SK-N-SH (cell line): ENCODE data around the gene KLF12. TPM values are rescaled to one million over a fixed set of nuclear protein-coding genes. Genes with fewer than 3 reads are reported as not detected.

Experiments used
- CTCF ChIA-PET: fragments of 300-600, 350-600 bp; formaldehyde crosslinking; extraction: SDS; loops from one replicate; lab custom pipeline; 2021; lab: Yijun Ruan, JAX
- POLR2A ChIA-PET: fragments of 350-600 bp; sonication (Branson Sonifier 250); formaldehyde crosslinking; extraction: SDS; loops from one replicate; lab custom pipeline; 2020; ENCODE audit warnings: antibody characterized with exemption, inconsistent platforms; lab: Yijun Ruan, JAX
- DNase-seq: peaks from one replicate; pipeline ENCODE4 v3.0.0; 2012
- H2AFZ ChIP-seq: fragments of 200-600 bp; sonication (generic); 2 replicates; pipeline ENCODE4 v1.8.1; 2016; ENCODE audit warnings: antibody characterized with exemption, mild to moderate bottlenecking, low read depth
- H3F3A ChIP-seq: fragments of 200-600 bp; sonication (generic); replicated peaks from 2 replicates; pipeline ENCODE3; 2016; ENCODE audit warnings: antibody characterized with exemption, mild to moderate bottlenecking; ENCODE audit not compliant: insufficient read depth
- H3K27ac ChIP-seq, 2 experiments: fragments of 200-500 bp in 1 of 2; fragments of 200-600 bp in 1 of 2; sonication (Bioruptor generic) in 1 of 2; sonication (generic), shearing (Covaris generic) in 1 of 2; 2 replicates each; pipeline versions ENCODE4 v1.5.1 to v1.6.1; 2014 to 2016; ENCODE audit warnings: low read depth in 2 of 2, inconsistent platforms in 1 of 2, low read length in 1 of 2, mild to moderate bottlenecking in 1 of 2, mixed read lengths in 1 of 2
- H3K27me3 ChIP-seq: fragments of 200-600 bp; sonication (generic), shearing (Covaris generic); 2 replicates; pipeline ENCODE4 v1.6.1; 2016; ENCODE audit warnings: mixed run types; ENCODE audit not compliant: insufficient read depth
- H3K36me3 ChIP-seq, 2 experiments: fragments of 200-500 bp in 1 of 2; fragments of 200-600 bp in 1 of 2; sonication (Bioruptor generic) in 1 of 2; sonication (generic) in 1 of 2; replicated peaks in 1 of 2; 2 replicates each; pipeline versions ENCODE3 to v1.5.1; 2014 to 2016; ENCODE audit warnings: low read length in 1 of 2, mild to moderate bottlenecking in 1 of 2; ENCODE audit not compliant: insufficient read depth in 2 of 2, control insufficient read depth in 1 of 2
- H3K4me1 ChIP-seq, 2 experiments: fragments of 200-500 bp in 1 of 2; fragments of 200-600 bp in 1 of 2; sonication (Bioruptor generic) in 1 of 2; sonication (generic), shearing (Covaris generic) in 1 of 2; 2 replicates each; pipeline versions ENCODE4 v1.5.1 to v1.6.1; 2014 to 2016; ENCODE audit warnings: low read depth in 1 of 2, low read length in 1 of 2, mixed run types in 1 of 2; ENCODE audit not compliant: insufficient read depth in 2 of 2, control insufficient read depth in 1 of 2
- H3K4me2 ChIP-seq: fragments of 200-600 bp; sonication (generic), shearing (Covaris generic); 2 replicates; pipeline ENCODE4 v1.6.1; 2017; ENCODE audit warnings: mixed run types
- H3K4me3 ChIP-seq, 2 experiments: fragments of 200-500 bp in 1 of 2; fragments of 200-600 bp in 1 of 2; sonication (Bioruptor generic) in 1 of 2; sonication (generic), shearing (Covaris generic) in 1 of 2; 2 replicates each; pipeline versions ENCODE4 v1.5.1 to v1.8.1; 2014 to 2016; ENCODE audit warnings: low read depth in 2 of 2, inconsistent platforms in 1 of 2, low read length in 1 of 2, mild to moderate bottlenecking in 1 of 2, mixed read lengths in 1 of 2, moderate library complexity in 1 of 2
- H3K79me2 ChIP-seq: fragments of 200-600 bp; sonication (generic); 2 replicates; pipeline ENCODE4 v1.8.1; 2017; ENCODE audit warnings: mild to moderate bottlenecking; ENCODE audit not compliant: insufficient read depth
- H3K9ac ChIP-seq: fragments of 200-600 bp; sonication (generic); 2 replicates; pipeline ENCODE4 v1.6.1; 2017; ENCODE audit warnings: mixed run types
- H3K9me2 ChIP-seq: fragments of 200-600 bp; sonication (generic); 2 replicates; pipeline ENCODE4 v1.6.1; 2017; ENCODE audit warnings: mixed run types
- H3K9me3 ChIP-seq: fragments of 200-600 bp; sonication (generic); 2 replicates; pipeline ENCODE4 v1.6.1; 2017; ENCODE audit warnings: mixed run types, mild to moderate bottlenecking, moderate library complexity
- H4K20me1 ChIP-seq: fragments of 200-600 bp; sonication (generic); 2 replicates; pipeline ENCODE4 v1.6.1; 2017; ENCODE audit warnings: mild to moderate bottlenecking, mixed run types; ENCODE audit not compliant: insufficient read depth
- EP300 ChIP-seq, 2 experiments: IDR thresholded peaks; 2 replicates each; pipeline versions ENCODE4 v1.4.0 to v1.6.1; 2012; ENCODE audit warnings: borderline replicate concordance in 1 of 2, low read depth in 1 of 2, low read length in 1 of 2
- EZH2phosphoT487 ChIP-seq: fragments of 200-600 bp; sonication (generic); IDR thresholded peaks from 2 replicates; pipeline ENCODE4 v1.6.1; 2017; ENCODE audit warnings: low read depth, mixed run types, mild to moderate bottlenecking, antibody characterized with exemption, moderate library complexity, borderline replicate concordance
- FOSL2 ChIP-seq: IDR thresholded peaks from 2 replicates; pipeline ENCODE4 v1.4.0; 2012; ENCODE audit warnings: low read depth, mild to moderate bottlenecking, moderate library complexity, borderline replicate concordance
- FOXJ3 ChIP-seq: sonication (generic); formaldehyde crosslinking; IDR thresholded peaks from 2 replicates; pipeline ENCODE4 v1.5.1; 2020; ENCODE audit warnings: mild to moderate bottlenecking, missing genetic modification reagents
- IRF3 ChIP-seq: fragments of 150-350 bp; IDR thresholded peaks from 2 replicates; pipeline ENCODE4 v1.6.1; 2016; ENCODE audit warnings: mild to moderate bottlenecking, low read depth, low read length
- MAX ChIP-seq: IDR thresholded peaks from 2 replicates; pipeline ENCODE4 v1.4.0; 2012; ENCODE audit warnings: low read depth
- MXI1 ChIP-seq: IDR thresholded peaks from 2 replicates; pipeline ENCODE4 v1.6.1; 2012; ENCODE audit warnings: mild to moderate bottlenecking, low read depth, low read length, improper control_type of control experiment
- NRF1 ChIP-seq: IDR thresholded peaks from 2 replicates; pipeline ENCODE4 v1.6.1; 2012; ENCODE audit warnings: low read depth, mild to moderate bottlenecking, low read length
- RAD21 ChIP-seq: IDR thresholded peaks from 2 replicates; pipeline ENCODE4 v1.6.1; 2012; ENCODE audit warnings: mild to moderate bottlenecking, low read length
- RXRA ChIP-seq: IDR thresholded peaks from 2 replicates; pipeline ENCODE4 v1.4.0; 2012; ENCODE audit warnings: low read depth, mild to moderate bottlenecking, borderline replicate concordance
- SIN3A ChIP-seq: IDR thresholded peaks from 2 replicates; pipeline ENCODE4 v1.6.1; 2012; ENCODE audit warnings: low read depth, mild to moderate bottlenecking, low read length, moderate library complexity, borderline replicate concordance
- TAF1 ChIP-seq: IDR thresholded peaks from 2 replicates; pipeline ENCODE4 v1.6.1; 2012; ENCODE audit warnings: low read depth, mild to moderate bottlenecking, low read length, moderate library complexity, borderline replicate concordance
- TCF12 ChIP-seq: IDR thresholded peaks from 2 replicates; pipeline ENCODE4 v1.4.0; 2012
- YY1 ChIP-seq: IDR thresholded peaks from 2 replicates; pipeline ENCODE4 v1.4.0; 2012; ENCODE audit warnings: low read depth, mild to moderate bottlenecking
- ZBTB33 ChIP-seq: IDR thresholded peaks from 2 replicates; pipeline ENCODE4 v1.4.0; 2012; ENCODE audit warnings: low read depth, borderline replicate concordance
- WGBS: methylation state at CpG from one replicate; pipeline ENCODE4 v1.1.6; 2017; ENCODE audit warnings: low lambda C conversion rate; 5-methylcytosine and 5-hydroxymethylcytosine counted together
- polyA plus RNA-seq, 3 experiments: library from polyadenylated mRNA; depleted of rRNA; stranded (reverse); fragments of >200 nt; gene quantifications; 2 replicates each; pipeline ENCODE4 v1.2.3, GENCODE V29; 2012
- TF ChIP-seq, protein P1 (sequence below): fragments of 150-350 bp; IDR thresholded peaks from 2 replicates; pipeline ENCODE4 v1.6.1; 2017; ENCODE audit warnings: antibody characterized with exemption, low read length, low read depth, borderline replicate concordance
- TF ChIP-seq, protein P2 (sequence below): fragments of 200-600 bp; sonication (generic); IDR thresholded peaks from 2 replicates; pipeline ENCODE4 v1.6.1; 2017; ENCODE audit warnings: antibody characterized with exemption, mild to moderate bottlenecking, moderate library complexity

KLF12 gene
- polyA plus RNA-seq, 1 of the 3 experiments (the other 2 are of a cell fraction): 2.4 TPM

- Histone ChIP-seq H3K4me2 (peak overlapping the region; percentile 92), H3K9me3 (no peaks in the 10 kb centered on the region), H3K36me3 (no peaks in the 10 kb centered on the region), H3K9ac (peak overlapping the region; percentile 98), H3K79me2 (peaks cover 26% of the 10 kb centered on the region), H3K4me1 (peaks cover 3 to 9% of the 10 kb centered on the region in 2 experiments; a peak in 3 of 4 replicates), H3K27me3 (no peaks in the 10 kb centered on the region), H4K20me1 (no peaks in the 10 kb centered on the region), H3K27ac (peak overlapping the region; percentile 92 to 98), H3K4me3 (peak overlapping the region; percentile 84 to 88), H3F3A (peaks cover 17% of the 10 kb centered on the region)
- POLR2A ChIA-PET: interaction anchor here (0.6 to 2.2 kb wide), 4 partner anchors 151 to 482 kb away, joined by 3 to 19 read pairs (median 6); no protein-coding TSS in a partner anchor
- 11% methylated on average over 17 of the region's 27 CpGs for WGBS
- peak; percentile 58 for DNase-seq
- CTCF ChIA-PET: interaction anchor here (4.4 kb wide), 1 partner anchor 151 kb away, joined by 37 read pairs; no protein-coding TSS in a partner anchor
- TF ChIP-seq, protein P1, sequence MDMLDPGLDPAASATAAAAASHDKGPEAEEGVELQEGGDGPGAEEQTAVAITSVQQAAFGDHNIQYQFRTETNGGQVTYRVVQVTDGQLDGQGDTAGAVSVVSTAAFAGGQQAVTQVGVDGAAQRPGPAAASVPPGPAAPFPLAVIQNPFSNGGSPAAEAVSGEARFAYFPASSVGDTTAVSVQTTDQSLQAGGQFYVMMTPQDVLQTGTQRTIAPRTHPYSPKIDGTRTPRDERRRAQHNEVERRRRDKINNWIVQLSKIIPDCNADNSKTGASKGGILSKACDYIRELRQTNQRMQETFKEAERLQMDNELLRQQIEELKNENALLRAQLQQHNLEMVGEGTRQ: no peak
- peak; percentile 13; the same call in 1 of the 2 replicates for TF ChIP-seq RAD21
- TF ChIP-seq, protein P2, sequence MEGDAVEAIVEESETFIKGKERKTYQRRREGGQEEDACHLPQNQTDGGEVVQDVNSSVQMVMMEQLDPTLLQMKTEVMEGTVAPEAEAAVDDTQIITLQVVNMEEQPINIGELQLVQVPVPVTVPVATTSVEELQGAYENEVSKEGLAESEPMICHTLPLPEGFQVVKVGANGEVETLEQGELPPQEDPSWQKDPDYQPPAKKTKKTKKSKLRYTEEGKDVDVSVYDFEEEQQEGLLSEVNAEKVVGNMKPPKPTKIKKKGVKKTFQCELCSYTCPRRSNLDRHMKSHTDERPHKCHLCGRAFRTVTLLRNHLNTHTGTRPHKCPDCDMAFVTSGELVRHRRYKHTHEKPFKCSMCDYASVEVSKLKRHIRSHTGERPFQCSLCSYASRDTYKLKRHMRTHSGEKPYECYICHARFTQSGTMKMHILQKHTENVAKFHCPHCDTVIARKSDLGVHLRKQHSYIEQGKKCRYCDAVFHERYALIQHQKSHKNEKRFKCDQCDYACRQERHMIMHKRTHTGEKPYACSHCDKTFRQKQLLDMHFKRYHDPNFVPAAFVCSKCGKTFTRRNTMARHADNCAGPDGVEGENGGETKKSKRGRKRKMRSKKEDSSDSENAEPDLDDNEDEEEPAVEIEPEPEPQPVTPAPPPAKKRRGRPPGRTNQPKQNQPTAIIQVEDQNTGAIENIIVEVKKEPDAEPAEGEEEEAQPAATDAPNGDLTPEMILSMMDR: peak; percentile 20
- TF ChIP-seq, all 33 proteins: peak for 2
- Histone ChIP-seq H2AFZ (peak overlapping the region; percentile 86), H3K9me2 (no peaks in the 10 kb centered on the region; the same call in 1 of the 2 replicates)
These were observed 2.0 kb upstream of the KLF12 start for GRCh38 chr13:74136084-74136658.

DNA sequence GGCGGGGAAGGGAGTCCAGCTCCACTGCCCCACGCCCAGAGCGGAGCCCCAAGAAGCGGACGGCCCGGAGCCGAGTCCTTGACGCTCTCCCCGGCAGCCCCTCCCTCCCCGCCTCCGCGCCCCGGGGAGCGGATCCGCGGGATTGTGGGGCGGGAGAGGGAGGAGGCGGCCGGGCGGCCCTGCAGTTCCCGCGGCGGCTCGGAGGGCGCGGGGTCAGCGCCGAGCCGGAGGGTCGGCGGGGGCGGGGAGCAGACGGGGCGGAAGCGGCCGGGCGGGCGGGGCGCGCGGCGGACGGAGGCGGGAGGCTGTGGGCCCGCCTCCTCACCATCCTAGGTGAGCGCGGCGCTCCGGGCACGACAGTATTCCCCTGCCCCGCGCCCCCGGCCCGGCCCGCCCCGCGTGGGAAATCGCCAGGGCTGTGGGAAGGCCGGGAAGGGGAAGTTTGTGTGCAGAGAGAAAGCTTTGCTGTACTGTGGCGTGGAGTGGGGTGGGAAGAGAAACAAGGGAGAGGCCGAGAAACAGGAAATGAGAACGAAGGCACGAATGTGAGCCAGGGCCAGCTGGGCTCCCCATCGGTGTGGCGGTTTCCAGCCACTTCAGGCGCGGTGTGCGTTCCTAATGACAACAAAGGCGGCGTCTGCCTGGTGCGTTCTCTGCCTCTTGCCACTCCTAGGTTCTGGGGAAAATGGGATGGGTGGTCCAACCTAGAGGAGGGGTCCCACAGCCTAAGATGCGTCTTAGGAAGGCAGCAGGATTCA lies 1.3 kb upstream of the KLF12 start:
- no peaks in the 10 kb centered on the region for H3K27me3 ChIP-seq
- peak overlapping the region; percentile 92 to 98 for H3K27ac ChIP-seq
- H3K79me2 ChIP-seq: peaks cover 33% of the 10 kb centered on the region
- peak overlapping the region; percentile 86 for H2AFZ ChIP-seq
- H3K9me3 ChIP-seq: no peaks in the 10 kb centered on the region
- H3K36me3 ChIP-seq: no peaks in the 10 kb centered on the region
- peak; percentile 92 for DNase-seq
- WGBS: 1% methylated on average over 14 of the region's 72 CpGs
- H3K4me3 ChIP-seq: peak overlapping the region; percentile 84 to 88
- H4K20me1 ChIP-seq: no peaks in the 10 kb centered on the region
- H3K4me2 ChIP-seq: peak overlapping the region; percentile 92
- CTCF ChIA-PET: interaction anchor here (1.2 to 4.6 kb wide), 4 partner anchors 151 to 368 kb away, joined by 4 to 37 read pairs (median 14); no protein-coding TSS in a partner anchor
- peak overlapping the region; percentile 98 for H3K9ac ChIP-seq
- POLR2A ChIA-PET: interaction anchor here (0.6 to 3.1 kb wide), 7 partner anchors 152 to 483 kb away, joined by 3 to 19 read pairs (median 4); no protein-coding TSS in a partner anchor
- H3F3A ChIP-seq: peaks cover 17% of the 10 kb centered on the region
- no peaks in the 10 kb centered on the region; the same call in 1 of the 2 replicates for H3K9me2 ChIP-seq
- peaks cover 5 to 12% of the 10 kb centered on the region in 2 experiments; a peak in 3 of 4 replicates for H3K4me1 ChIP-seq
- TF ChIP-seq SIN3A (no peak), MAX (0 out of 2 replicates have a peak, but pooled peaks have one; percentile 41), EZH2phosphoT487 (no peak), MXI1 (peak; percentile 38), RAD21 (peak; percentile 23), ZBTB33 (no peak), YY1 (no peak), FOXJ3 (CRISPR knock-in tag) (no peak), EP300 (IDR thresholded peaks at IDR 0.05; ENCODE audit: borderline replicate concordance in 1 of 2, low read depth in 1 of 2, low read length in 1 of 2) (peak in 1 of 2 experiments; percentile 13; a peak in 2 of 4 replicates), IRF3 (no peak), RXRA (peak; percentile 10; the same call in 1 of the 2 replicates), NRF1 (no peak), TAF1 (no peak; the same call in 1 of the 2 replicates), TCF12 (no peak), FOSL2 (no peak)
